Measurements from ENCODE around the gene GLP1R. TPM values are rescaled to one million over a fixed set of nuclear protein-coding genes. Genes with fewer than 3 reads are reported as not detected.

Gene GLP1R
- total and polyA plus RNA-seq, 2 donors (not counting 1 experiment from before 2014, with no cell fraction given): not detected

DNA sequence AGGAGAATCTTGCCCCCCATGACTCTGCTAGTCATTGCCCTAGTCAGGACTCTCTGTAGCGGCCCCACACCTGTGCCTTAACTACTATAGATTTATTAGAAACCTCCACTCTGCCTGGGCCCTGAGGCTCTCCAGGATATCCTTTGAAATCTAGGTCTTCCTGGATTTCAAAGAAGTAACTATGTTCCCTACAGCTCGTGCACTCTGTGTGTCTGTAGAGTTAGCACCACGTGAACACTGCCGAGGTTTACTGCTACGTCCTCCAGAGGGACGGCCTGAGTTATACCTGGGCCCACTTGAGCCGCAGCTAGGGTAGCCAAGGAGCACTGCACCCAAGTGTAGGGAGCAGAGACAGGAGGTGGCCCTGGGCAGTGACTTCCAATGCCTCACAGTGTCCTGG lies 19.8 kb downstream of the GLP1R start:
- TF ChIP-seq EZH2 (IDR thresholded peaks at IDR 0.05; ENCODE audit: low read length, missing control alignments): no peak
- TF ChIP-seq, protein P1, sequence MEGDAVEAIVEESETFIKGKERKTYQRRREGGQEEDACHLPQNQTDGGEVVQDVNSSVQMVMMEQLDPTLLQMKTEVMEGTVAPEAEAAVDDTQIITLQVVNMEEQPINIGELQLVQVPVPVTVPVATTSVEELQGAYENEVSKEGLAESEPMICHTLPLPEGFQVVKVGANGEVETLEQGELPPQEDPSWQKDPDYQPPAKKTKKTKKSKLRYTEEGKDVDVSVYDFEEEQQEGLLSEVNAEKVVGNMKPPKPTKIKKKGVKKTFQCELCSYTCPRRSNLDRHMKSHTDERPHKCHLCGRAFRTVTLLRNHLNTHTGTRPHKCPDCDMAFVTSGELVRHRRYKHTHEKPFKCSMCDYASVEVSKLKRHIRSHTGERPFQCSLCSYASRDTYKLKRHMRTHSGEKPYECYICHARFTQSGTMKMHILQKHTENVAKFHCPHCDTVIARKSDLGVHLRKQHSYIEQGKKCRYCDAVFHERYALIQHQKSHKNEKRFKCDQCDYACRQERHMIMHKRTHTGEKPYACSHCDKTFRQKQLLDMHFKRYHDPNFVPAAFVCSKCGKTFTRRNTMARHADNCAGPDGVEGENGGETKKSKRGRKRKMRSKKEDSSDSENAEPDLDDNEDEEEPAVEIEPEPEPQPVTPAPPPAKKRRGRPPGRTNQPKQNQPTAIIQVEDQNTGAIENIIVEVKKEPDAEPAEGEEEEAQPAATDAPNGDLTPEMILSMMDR (conservative IDR thresholded peaks at IDR 0.05 in 1 of 2, IDR thresholded peaks at IDR 0.05 in 1 of 2; ENCODE audit: low read depth in 1 of 2, low read length in 2 of 2): no peak
- DNase-seq (ENCODE audit: low read depth in 2 of 2): no peak

GRCh38 chr6:39072830-39073229 lies 24.2 kb downstream of the GLP1R start:
- Histone ChIP-seq H4K20me1 (ENCODE audit: control insufficient read depth, extremely low read depth, insufficient read depth, low read length) (no peaks in the 10 kb centered on the region), H2AFZ (ENCODE audit: low read length) (no peak overlapping the region), H3K4me3 (replicated peaks in 1 of 4; ENCODE audit: control extremely low read depth in 1 of 4, insufficient read depth in 1 of 4, low read depth in 3 of 4, low read length in 4 of 4) (no peak overlapping the region), H3K27me3 (ENCODE audit: control insufficient read depth, insufficient read depth, low read length) (no peaks in the 10 kb centered on the region), H3K9me3 (ENCODE audit: control insufficient read depth, insufficient read depth, low read depth, low read length) (no peaks in the 10 kb centered on the region), H3K36me3 (ENCODE audit: control insufficient read depth, insufficient read depth, low read length) (no peaks in the 10 kb centered on the region), H3K4me1 (ENCODE audit: control insufficient read depth, extremely low read depth, insufficient read depth, low read length) (no peaks in the 10 kb centered on the region), H3K27ac (ENCODE audit: insufficient read depth, low read length) (no peak overlapping the region), H3K4me2 (ENCODE audit: extremely low read depth, insufficient read depth, low read length) (no peak overlapping the region), H3K9ac (ENCODE audit: insufficient read depth, low read length) (no peak overlapping the region), H3K79me2 (ENCODE audit: control insufficient read depth, insufficient read depth, low read length) (no peaks in the 10 kb centered on the region)
- TF ChIP-seq, protein P1 (conservative IDR thresholded peaks at IDR 0.05 in 1 of 2, IDR thresholded peaks at IDR 0.05 in 1 of 2; ENCODE audit: low read depth in 1 of 2, low read length in 2 of 2): no peak
- TF ChIP-seq EZH2 (IDR thresholded peaks at IDR 0.05; ENCODE audit: low read length, missing control alignments): no peak
- no peak for DNase-seq (ENCODE audit: low read depth in 2 of 2)

More for the DNA sequence above, 19.8 kb downstream of the GLP1R start:
- Histone ChIP-seq H3K4me1 (ENCODE audit: control insufficient read depth, extremely low read depth, insufficient read depth, low read length) (no peaks in the 10 kb centered on the region), H3K79me2 (ENCODE audit: control insufficient read depth, insufficient read depth, low read length) (no peaks in the 10 kb centered on the region), H3K27me3 (ENCODE audit: control insufficient read depth, insufficient read depth, low read length) (no peaks in the 10 kb centered on the region), H3K9ac (ENCODE audit: insufficient read depth, low read length) (no peak overlapping the region), H3K36me3 (ENCODE audit: control insufficient read depth, insufficient read depth, low read length) (no peaks in the 10 kb centered on the region), H2AFZ (ENCODE audit: low read length) (no peak overlapping the region), H3K27ac (ENCODE audit: insufficient read depth, low read length) (no peak overlapping the region), H4K20me1 (ENCODE audit: control insufficient read depth, extremely low read depth, insufficient read depth, low read length) (no peaks in the 10 kb centered on the region), H3K4me2 (ENCODE audit: extremely low read depth, insufficient read depth, low read length) (no peak overlapping the region), H3K9me3 (ENCODE audit: control insufficient read depth, insufficient read depth, low read depth, low read length) (no peaks in the 10 kb centered on the region), H3K4me3 (replicated peaks in 1 of 4; ENCODE audit: control extremely low read depth in 1 of 4, insufficient read depth in 1 of 4, low read depth in 3 of 4, low read length in 4 of 4) (no peak overlapping the region)

DNA sequence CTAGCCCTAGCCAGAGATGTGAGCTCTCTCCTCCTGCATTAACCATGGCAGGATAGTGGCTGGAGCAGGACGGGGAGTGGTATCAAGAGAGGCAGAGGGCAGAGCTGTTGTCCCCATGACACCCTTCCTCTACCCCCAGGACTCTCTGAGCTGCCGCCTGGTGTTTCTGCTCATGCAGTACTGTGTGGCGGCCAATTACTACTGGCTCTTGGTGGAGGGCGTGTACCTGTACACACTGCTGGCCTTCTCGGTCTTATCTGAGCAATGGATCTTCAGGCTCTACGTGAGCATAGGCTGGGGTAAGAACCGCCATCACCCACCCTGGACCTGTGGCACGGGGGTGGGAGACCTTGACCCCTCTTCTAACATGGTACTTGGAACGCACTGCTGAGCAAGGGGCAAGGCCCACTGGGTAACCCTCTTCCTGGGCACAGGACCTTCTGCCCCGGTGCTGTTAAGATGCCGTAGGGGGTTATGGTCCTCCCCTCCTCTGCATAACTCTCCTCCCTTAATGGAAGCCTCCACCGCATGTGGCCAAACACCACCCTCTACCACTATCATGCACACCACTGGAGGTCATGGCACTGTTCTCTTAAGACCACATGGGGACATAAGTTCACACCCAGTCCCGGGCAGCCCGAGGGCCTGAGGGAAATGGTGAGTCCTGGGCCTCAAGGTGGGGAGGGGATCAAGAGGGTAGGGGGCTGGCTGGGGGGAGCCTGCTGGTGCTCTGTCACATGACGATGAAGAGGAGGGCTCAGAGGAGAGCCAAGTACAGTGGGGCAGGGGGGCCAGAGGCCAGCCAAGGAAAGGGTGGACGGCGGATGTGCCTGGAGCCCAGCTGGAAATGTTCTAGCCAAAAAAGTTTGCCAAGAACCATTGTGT lies 25.1 kb downstream of the GLP1R start:
- Histone ChIP-seq H3K9me3 (ENCODE audit: control insufficient read depth, insufficient read depth, low read depth, low read length) (no peaks in the 10 kb centered on the region), H3K79me2 (ENCODE audit: control insufficient read depth, insufficient read depth, low read length) (no peaks in the 10 kb centered on the region), H3K4me3 (replicated peaks in 1 of 4; ENCODE audit: control extremely low read depth in 1 of 4, insufficient read depth in 1 of 4, low read depth in 3 of 4, low read length in 4 of 4) (no peak overlapping the region), H3K4me1 (ENCODE audit: control insufficient read depth, extremely low read depth, insufficient read depth, low read length) (no peaks in the 10 kb centered on the region), H2AFZ (ENCODE audit: low read length) (no peak overlapping the region), H3K27ac (ENCODE audit: insufficient read depth, low read length) (no peak overlapping the region), H3K36me3 (ENCODE audit: control insufficient read depth, insufficient read depth, low read length) (no peaks in the 10 kb centered on the region), H3K9ac (ENCODE audit: insufficient read depth, low read length) (no peak overlapping the region), H3K27me3 (ENCODE audit: control insufficient read depth, insufficient read depth, low read length) (no peaks in the 10 kb centered on the region), H3K4me2 (ENCODE audit: extremely low read depth, insufficient read depth, low read length) (no peak overlapping the region), H4K20me1 (ENCODE audit: control insufficient read depth, extremely low read depth, insufficient read depth, low read length) (no peaks in the 10 kb centered on the region)
- TF ChIP-seq, protein P1 (conservative IDR thresholded peaks at IDR 0.05 in 1 of 2, IDR thresholded peaks at IDR 0.05 in 1 of 2; ENCODE audit: low read depth in 1 of 2, low read length in 2 of 2): no peak
- no peak for TF ChIP-seq EZH2 (IDR thresholded peaks at IDR 0.05; ENCODE audit: low read length, missing control alignments)
- no peak for DNase-seq (ENCODE audit: low read depth in 2 of 2)

All from fibroblast of lung (primary cell).